SH-SY5Y (cell line): ENCODE measurements around the gene E2F3.

ENCODE experiments used
- GATA2 ChIP-seq: IDR thresholded peaks from 2 replicates; pipeline ENCODE4 v1.6.1; 2011; ENCODE audit warnings: mild to moderate bottlenecking, low read depth, low read length
- GATA3 ChIP-seq: IDR thresholded peaks from 2 replicates; pipeline ENCODE4 v1.6.1; 2011; ENCODE audit warnings: low read depth, mild to moderate bottlenecking, low read length, moderate library complexity

GRCh38 chr6:20370393-20370792 lies 31.3 kb upstream of the E2F3 start:
- TF ChIP-seq GATA2, result no peak
- TF ChIP-seq GATA3, result no peak
